ENCODE measurements around the gene PANK2. TPM values are rescaled to one million over a fixed set of nuclear protein-coding genes. Genes with fewer than 3 reads are reported as not detected.
"Not testable (repeated sequence)": the region's sequence is repeated elsewhere in the genome, so short reads cannot be mapped to it uniquely, and the experiment has no call there.

PANK2 gene
- total and polyA plus RNA-seq, 4 donors, result 24.6 to 46.2 (median 34.4) TPM

DNA sequence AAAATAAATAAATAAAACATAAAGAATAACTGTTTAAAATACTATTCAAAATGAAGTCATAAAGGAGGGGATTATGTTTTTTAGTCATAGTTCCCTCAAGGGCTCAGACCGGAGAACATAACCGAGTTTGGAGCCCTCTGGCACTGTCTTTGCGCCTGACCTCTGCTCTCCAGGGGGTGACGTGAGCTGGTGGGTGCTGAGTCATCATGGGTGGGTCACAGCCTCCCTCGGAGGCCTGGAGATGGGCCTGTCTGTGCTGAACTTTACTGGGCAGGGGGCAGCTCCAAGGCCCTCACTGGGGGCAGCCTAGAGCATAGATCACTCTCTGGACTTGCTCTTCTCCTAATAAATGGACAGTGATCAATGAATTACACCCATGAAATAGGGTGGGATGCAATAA, 45.7 kb upstream of the PANK2 start:
- Histone ChIP-seq H3K27ac (ENCODE audit: low read depth in 1 of 2, low read length in 1 of 2) (no peak overlapping the region), H3K36me3 (ENCODE audit: control insufficient read depth in 4 of 4, insufficient read depth in 4 of 4, low read length in 4 of 4) (no peaks in the 10 kb centered on the region), H3K27me3 (ENCODE audit: control insufficient read depth in 3 of 3, insufficient read depth in 3 of 3, low read length in 2 of 3) (no peaks in the 10 kb centered on the region), H3K4me3 (no peak overlapping the region), H3K9me3 (ENCODE audit: control insufficient read depth in 4 of 4, insufficient read depth in 3 of 4, low read length in 3 of 4) (no peaks in the 10 kb centered on the region), H3K9ac (ENCODE audit: insufficient read depth in 1 of 2, low read length in 2 of 2) (no peak overlapping the region), H3K4me1 (ENCODE audit: control insufficient read depth in 5 of 5, insufficient read depth in 5 of 5, low read length in 5 of 5) (peaks cover 0 to 12% (median 0%) of the 10 kb centered on the region in 5 donors)
- no peak for TF ChIP-seq CTCF (IDR thresholded peaks at IDR 0.05; ENCODE audit: control extremely low read depth, extremely low read depth)
- WGBS, 2 donors, result 55 to 67% methylated on average over 5 of the region's 5 CpGs
- DNase-seq, result no peak
- no peak for ATAC-seq (ENCODE audit: insufficient read depth, low FRiP score)

GRCh38 chr20:3843990-3844619, 45.1 kb upstream of the PANK2 start:
- H3K9me3 ChIP-seq (ENCODE audit: control insufficient read depth in 4 of 4, insufficient read depth in 3 of 4, low read length in 3 of 4); H3K27me3 ChIP-seq (ENCODE audit: control insufficient read depth in 3 of 3, insufficient read depth in 3 of 3, low read length in 2 of 3); H3K4me3 ChIP-seq; H3K36me3 ChIP-seq (ENCODE audit: control insufficient read depth in 4 of 4, insufficient read depth in 4 of 4, low read length in 4 of 4); ATAC-seq (ENCODE audit: insufficient read depth, low FRiP score); H3K9ac ChIP-seq (ENCODE audit: insufficient read depth in 1 of 2, low read length in 2 of 2); DNase-seq; H3K27ac ChIP-seq (ENCODE audit: low read depth in 1 of 2, low read length in 1 of 2): not testable (repeated sequence)
- WGBS, 2 donors, result 97 to 98% methylated on average over 9 of the region's 9 CpGs
- H3K4me1 ChIP-seq (ENCODE audit: control insufficient read depth in 5 of 5, insufficient read depth in 5 of 5, low read length in 5 of 5), result peaks cover 0 to 12% (median 0%) of the 10 kb centered on the region in 5 donors

DNA sequence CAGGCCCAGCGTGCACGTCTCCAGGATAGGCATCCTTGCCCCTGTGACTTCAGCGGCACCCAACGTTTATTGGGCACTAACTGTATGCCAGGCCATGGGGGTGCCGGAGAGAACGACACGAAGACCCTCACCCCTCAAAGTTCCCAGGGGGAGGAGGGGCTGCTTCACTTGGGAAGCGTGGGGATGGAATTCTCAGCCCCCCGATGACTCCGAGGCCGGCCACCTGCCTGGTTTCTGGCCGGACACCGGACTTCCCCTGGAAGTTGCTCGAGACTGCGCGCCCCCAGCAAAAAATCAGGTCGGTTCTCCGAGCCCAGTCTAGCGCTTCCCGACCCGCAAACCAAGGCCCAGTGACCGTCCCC, 42.8 kb upstream of the PANK2 start:
- Histone ChIP-seq H3K36me3 (ENCODE audit: control insufficient read depth in 4 of 4, insufficient read depth in 4 of 4, low read length in 4 of 4) (peaks cover 0 to 3% (median 0%) of the 10 kb centered on the region in 4 donors), H3K4me1 (ENCODE audit: control insufficient read depth in 5 of 5, insufficient read depth in 5 of 5, low read length in 5 of 5) (peaks cover 0 to 12% (median 0%) of the 10 kb centered on the region in 5 donors), H3K27ac (ENCODE audit: low read depth in 1 of 2, low read length in 1 of 2) (peak overlapping the region; percentile 84 to 97), H3K27me3 (ENCODE audit: control insufficient read depth in 3 of 3, insufficient read depth in 3 of 3, low read length in 2 of 3) (no peaks in the 10 kb centered on the region), H3K9ac (ENCODE audit: insufficient read depth in 1 of 2, low read length in 2 of 2) (peak overlapping the region; percentile 82 to 92), H3K4me3 (peak overlapping the region; percentile 96), H3K9me3 (ENCODE audit: control insufficient read depth in 4 of 4, insufficient read depth in 3 of 4, low read length in 3 of 4) (no peaks in the 10 kb centered on the region)
- no peak for TF ChIP-seq CTCF (IDR thresholded peaks at IDR 0.05; ENCODE audit: control extremely low read depth, extremely low read depth)
- DNase-seq (peak in 1 of 3 donors; percentile 33), ATAC-seq (ENCODE audit: insufficient read depth, low FRiP score) (no peak)
- WGBS, 2 donors, result 1 to 2% methylated on average over 22 of the region's 22 CpGs

DNA sequence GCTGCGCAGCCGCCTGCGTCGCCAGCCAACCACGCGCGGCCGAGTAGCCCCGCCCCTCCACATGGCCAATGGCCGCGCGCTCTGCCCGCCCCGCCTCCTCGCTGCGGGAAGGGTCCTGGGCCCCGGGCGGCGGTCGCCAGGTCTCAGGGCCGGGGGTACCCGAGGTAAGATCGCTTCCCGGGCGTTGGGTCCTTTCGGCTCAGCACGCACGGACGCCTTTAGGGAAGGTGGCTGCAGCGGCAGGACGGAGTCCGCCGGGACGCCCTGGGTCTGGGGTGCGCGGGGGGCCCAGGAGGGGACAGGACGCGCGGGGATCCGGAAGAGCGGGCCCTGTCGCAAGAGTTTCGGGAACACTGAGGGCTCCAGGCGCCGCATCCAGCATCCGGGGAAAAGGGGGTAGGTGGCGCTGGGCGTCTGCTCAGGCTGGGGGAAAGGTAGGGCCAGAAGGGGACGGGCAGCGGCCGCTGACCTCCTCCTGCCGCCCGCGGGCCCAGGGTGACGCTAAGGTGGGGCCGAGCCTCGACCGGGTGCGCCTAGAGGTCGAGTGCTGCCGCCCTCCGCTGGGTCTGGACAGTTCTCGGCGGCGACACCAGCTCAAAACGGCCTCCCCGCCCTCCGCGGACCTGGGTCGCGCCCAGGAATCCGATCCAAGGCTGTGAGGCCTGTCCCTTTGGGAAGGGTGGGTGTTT, 42.3 kb upstream of the PANK2 start, which contains the start of gene MAVS:
Gene MAVS (plus strand): TSS at position 95 of the 689 bp plus-strand sequence. CDS start 7,791 bp downstream, outside the sequence.
- Histone ChIP-seq H3K27me3 (ENCODE audit: control insufficient read depth in 3 of 3, insufficient read depth in 3 of 3, low read length in 2 of 3) (no peaks in the 10 kb centered on the region), H3K9me3 (ENCODE audit: control insufficient read depth in 4 of 4, insufficient read depth in 3 of 4, low read length in 3 of 4) (no peaks in the 10 kb centered on the region), H3K4me3 (peak within 1 kb of the TSS; percentile 96), H3K27ac (ENCODE audit: low read depth in 1 of 2, low read length in 1 of 2) (peak within 1 kb of the TSS; percentile 84 to 97), H3K9ac (ENCODE audit: insufficient read depth in 1 of 2, low read length in 2 of 2) (peak within 1 kb of the TSS; percentile 82 to 95), H3K4me1 (ENCODE audit: control insufficient read depth in 5 of 5, insufficient read depth in 5 of 5, low read length in 5 of 5) (peaks cover 0 to 12% (median 0%) of the 10 kb centered on the region in 5 donors), H3K36me3 (ENCODE audit: control insufficient read depth in 4 of 4, insufficient read depth in 4 of 4, low read length in 4 of 4) (peaks cover 0 to 3% (median 0%) of the 10 kb centered on the region in 4 donors)
- no peak for TF ChIP-seq CTCF (IDR thresholded peaks at IDR 0.05; ENCODE audit: control extremely low read depth, extremely low read depth)
- ATAC-seq (ENCODE audit: insufficient read depth, low FRiP score) (peak; percentile 97), DNase-seq (peak; percentile 87 to 92 (median 87))
- WGBS, 2 donors, result 0 to 1% methylated on average over 57 to 72 of the region's 72 CpGs
